Endodermal cell (in vitro differentiated cells): ENCODE data around the gene CYYR1. TPM values are rescaled to one million over a fixed set of nuclear protein-coding genes. Genes with fewer than 3 reads are reported as not detected.

Source experiments
- DNase-seq: peaks from one replicate; pipeline ENCODE4 v3.0.0-alpha.2; 2017
- H3K27ac ChIP-seq: 2 replicates; pipeline ENCODE4 v1.5.1; 2013; ENCODE audit warnings: mild to moderate bottlenecking, low read depth, low read length, moderate library complexity
- H3K27me3 ChIP-seq: 2 replicates; pipeline ENCODE4 v1.6.1; 2013; ENCODE audit warnings: mild to moderate bottlenecking, low read length, moderate library complexity; ENCODE audit not compliant: insufficient read depth, control insufficient read depth, poor library complexity, severe bottlenecking
- H3K36me3 ChIP-seq: 2 replicates; pipeline ENCODE4 v1.7.0; 2013; ENCODE audit warnings: mild to moderate bottlenecking, low read length, moderate library complexity; ENCODE audit not compliant: control insufficient read depth, insufficient read depth
- H3K4me1 ChIP-seq: one replicate; pipeline ENCODE4 v1.7.0; 2013; ENCODE audit warnings: low read length; ENCODE audit not compliant: control insufficient read depth, insufficient read depth
- H3K4me3 ChIP-seq: 2 replicates; pipeline ENCODE4 v1.5.1; 2013; ENCODE audit warnings: mild to moderate bottlenecking, low read length, moderate library complexity
- H3K9ac ChIP-seq: 2 replicates; pipeline ENCODE4 v1.6.1; 2013; ENCODE audit warnings: mild to moderate bottlenecking, low read length, moderate library complexity; ENCODE audit not compliant: poor library complexity, severe bottlenecking; ENCODE audit errors: extremely low read depth
- H3K9me3 ChIP-seq: 2 replicates; pipeline ENCODE4 v1.6.1; 2013; ENCODE audit warnings: mild to moderate bottlenecking, low read length, moderate library complexity; ENCODE audit not compliant: control insufficient read depth
- H3K27ac Mint-ChIP-seq: 2 replicates; pipeline ENCODE4 v1.8.0; 2020; ENCODE audit warnings: mixed read lengths
- H3K27me3 Mint-ChIP-seq: 2 replicates; pipeline ENCODE4 v1.8.0; 2021; ENCODE audit warnings: mild to moderate bottlenecking, mixed read lengths; ENCODE audit not compliant: insufficient read depth
- H3K36me3 Mint-ChIP-seq: 2 replicates; pipeline ENCODE4 v1.8.0; 2020; ENCODE audit warnings: low read depth, mixed read lengths
- H3K4me1 Mint-ChIP-seq: 2 replicates; pipeline ENCODE4 v1.8.0; 2020; ENCODE audit warnings: mixed read lengths
- H3K4me3 Mint-ChIP-seq: 2 replicates; pipeline ENCODE4 v1.8.0; 2020; ENCODE audit warnings: mild to moderate bottlenecking, moderate library complexity, mixed read lengths
- H3K9me3 Mint-ChIP-seq: 2 replicates; pipeline ENCODE4 v1.8.0; 2020; ENCODE audit warnings: mild to moderate bottlenecking, mixed read lengths
- WGBS, 2 experiments: methylation state at CpG; one replicate each; pipeline versions ENCODE4 v1.1.5 to v1.1.7; 2013; ENCODE audit warnings: missing lambda C conversion rate in 2 of 2, mixed read lengths in 1 of 2; ENCODE audit not compliant: insufficient coverage in 1 of 2, insufficient read length in 1 of 2; 5-methylcytosine and 5-hydroxymethylcytosine counted together
- total RNA-seq, 2 donors: library from RNA; stranded (reverse); fragmentation: NEBNext Ultra II Directional in 1 of 2; extraction: Animal tissue kit (Norgen Biotek cat#: 25700) in 1 of 2; gene quantifications; 2 replicates in 1 of 2; 3 replicates in 1 of 2; pipeline ENCODE4 v1.2.1, GENCODE V29; 2021
- TF ChIP-seq, protein P1 (sequence below): fragments of 200-600 bp; sonication (generic); conservative IDR thresholded peaks from 2 replicates; pipeline ENCODE4 v1.5.0; 2021; ENCODE audit warnings: antibody characterized with exemption, mild to moderate bottlenecking

The CYYR1 gene
- total RNA-seq, 2 donors from 2014 or later, result 16.8 to 16.9 TPM

DNA sequence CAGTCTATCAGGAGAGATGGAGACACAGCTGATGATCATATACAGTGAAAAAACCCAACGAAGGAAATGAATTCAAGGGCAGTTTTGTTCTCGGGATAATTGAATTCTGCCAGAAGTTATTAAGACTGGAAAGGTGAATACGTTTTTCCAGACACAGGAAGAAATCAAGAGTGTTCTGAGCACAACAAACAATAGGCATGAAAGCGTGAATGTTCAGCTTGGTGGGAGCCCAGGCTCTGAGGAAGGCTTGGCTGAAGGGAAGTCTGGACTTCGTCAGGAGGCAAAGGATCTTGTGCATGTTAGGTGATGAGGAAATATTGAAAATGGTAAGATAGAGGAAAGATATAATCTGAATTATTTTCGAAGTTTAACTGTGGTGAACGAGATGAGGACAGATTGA is 50.4 kb downstream of the CYYR1 start:
- DNase-seq, result no peak
- no peaks in the 10 kb centered on the region for H3K4me1 Mint-ChIP-seq
- no peaks in the 10 kb centered on the region for H3K4me1 ChIP-seq
- H3K9me3 ChIP-seq, result peaks cover 9% of the 10 kb centered on the region
- peaks cover 23% of the 10 kb centered on the region for H3K36me3 Mint-ChIP-seq
- WGBS, 2 experiments, result 87 to 92% methylated on average over 7 of the region's 7 CpGs
- H3K27me3 Mint-ChIP-seq, result no peaks in the 10 kb centered on the region
- no peak overlapping the region for H3K4me3 Mint-ChIP-seq
- no peak overlapping the region for H3K9ac ChIP-seq
- no peak overlapping the region for H3K27ac ChIP-seq
- TF ChIP-seq, protein P1, sequence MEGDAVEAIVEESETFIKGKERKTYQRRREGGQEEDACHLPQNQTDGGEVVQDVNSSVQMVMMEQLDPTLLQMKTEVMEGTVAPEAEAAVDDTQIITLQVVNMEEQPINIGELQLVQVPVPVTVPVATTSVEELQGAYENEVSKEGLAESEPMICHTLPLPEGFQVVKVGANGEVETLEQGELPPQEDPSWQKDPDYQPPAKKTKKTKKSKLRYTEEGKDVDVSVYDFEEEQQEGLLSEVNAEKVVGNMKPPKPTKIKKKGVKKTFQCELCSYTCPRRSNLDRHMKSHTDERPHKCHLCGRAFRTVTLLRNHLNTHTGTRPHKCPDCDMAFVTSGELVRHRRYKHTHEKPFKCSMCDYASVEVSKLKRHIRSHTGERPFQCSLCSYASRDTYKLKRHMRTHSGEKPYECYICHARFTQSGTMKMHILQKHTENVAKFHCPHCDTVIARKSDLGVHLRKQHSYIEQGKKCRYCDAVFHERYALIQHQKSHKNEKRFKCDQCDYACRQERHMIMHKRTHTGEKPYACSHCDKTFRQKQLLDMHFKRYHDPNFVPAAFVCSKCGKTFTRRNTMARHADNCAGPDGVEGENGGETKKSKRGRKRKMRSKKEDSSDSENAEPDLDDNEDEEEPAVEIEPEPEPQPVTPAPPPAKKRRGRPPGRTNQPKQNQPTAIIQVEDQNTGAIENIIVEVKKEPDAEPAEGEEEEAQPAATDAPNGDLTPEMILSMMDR, result no peak
- peaks cover 28% of the 10 kb centered on the region for H3K9me3 Mint-ChIP-seq
- H3K36me3 ChIP-seq, result no peaks in the 10 kb centered on the region
- no peak overlapping the region for H3K27ac Mint-ChIP-seq
- no peak overlapping the region for H3K4me3 ChIP-seq
- H3K27me3 ChIP-seq, result no peaks in the 10 kb centered on the region

DNA sequence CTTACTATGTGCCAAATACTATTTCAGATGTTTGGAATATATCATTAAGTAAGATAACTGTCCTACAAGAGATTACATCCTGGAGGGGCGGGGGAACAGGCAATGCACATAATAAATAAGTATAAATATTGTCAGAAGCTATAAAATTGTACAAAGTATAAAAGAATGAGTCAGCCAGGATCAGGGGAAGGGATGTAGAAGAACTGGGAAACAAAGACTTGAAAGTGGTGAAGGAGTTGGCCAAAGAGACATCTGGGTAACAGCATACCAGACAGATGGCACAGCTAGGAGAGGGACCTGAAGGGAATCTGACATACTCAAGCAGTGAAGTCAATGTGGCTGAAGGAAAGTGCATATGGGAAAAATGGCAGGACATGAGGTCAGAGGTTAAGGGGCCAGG is 53.9 kb downstream of the CYYR1 start:
- peaks cover 9% of the 10 kb centered on the region for H3K9me3 ChIP-seq
- no peak overlapping the region for H3K9ac ChIP-seq
- no peaks in the 10 kb centered on the region for H3K4me1 ChIP-seq
- H3K9me3 Mint-ChIP-seq, result peaks cover 30% of the 10 kb centered on the region
- H3K36me3 ChIP-seq, result no peaks in the 10 kb centered on the region
- no peaks in the 10 kb centered on the region for H3K4me1 Mint-ChIP-seq
- no peaks in the 10 kb centered on the region for H3K27me3 ChIP-seq
- H3K27me3 Mint-ChIP-seq, result no peaks in the 10 kb centered on the region
- H3K4me3 ChIP-seq, result no peak overlapping the region
- no peak overlapping the region for H3K4me3 Mint-ChIP-seq
- WGBS, 2 experiments, result no CpG with 5 or more reads among the region's 1 CpG
- TF ChIP-seq, protein P1, result no peak
- no peak overlapping the region for H3K27ac ChIP-seq
- no peak for DNase-seq
- no peak overlapping the region for H3K27ac Mint-ChIP-seq
- H3K36me3 Mint-ChIP-seq, result peaks cover 23% of the 10 kb centered on the region

GRCh38 chr21:26515257-26515656 is 57.8 kb downstream of the CYYR1 start:
- peaks cover 9% of the 10 kb centered on the region for H3K9me3 ChIP-seq
- no peaks in the 10 kb centered on the region for H3K27me3 Mint-ChIP-seq
- no peaks in the 10 kb centered on the region for H3K36me3 ChIP-seq
- no peaks in the 10 kb centered on the region for H3K4me1 ChIP-seq
- no peak overlapping the region for H3K4me3 Mint-ChIP-seq
- H3K9me3 Mint-ChIP-seq, result peaks cover 24% of the 10 kb centered on the region
- H3K4me1 Mint-ChIP-seq, result peaks cover 9% of the 10 kb centered on the region
- H3K27ac ChIP-seq, result no peak overlapping the region
- no peak for DNase-seq
- no peak overlapping the region for H3K9ac ChIP-seq
- 67 to 98% methylated on average over 1 to 3 of the region's 3 CpGs for WGBS, 2 experiments
- no peaks in the 10 kb centered on the region for H3K27me3 ChIP-seq
- TF ChIP-seq, protein P1, result no peak
- peaks cover 17% of the 10 kb centered on the region for H3K36me3 Mint-ChIP-seq
- H3K27ac Mint-ChIP-seq, result no peak overlapping the region
- H3K4me3 ChIP-seq, result no peak overlapping the region
